ENCODE measurements around the gene SPRY4. TPM values are rescaled to one million over a fixed set of nuclear protein-coding genes. Genes with fewer than 3 reads are reported as not detected.

SPRY4 gene
- total and polyA plus RNA-seq, 12 donors, result 5.0 to 13.7 (median 9.5) TPM

GRCh38 chr5:142305211-142305610 is 19.6 kb downstream of the SPRY4 start:
- H3K9me3 ChIP-seq, result no peaks in the 10 kb centered on the region
- no peaks in the 10 kb centered on the region for H3K27me3 ChIP-seq
- peaks cover 0 to 18% (median 11%) of the 10 kb centered on the region in 9 donors for H3K4me1 ChIP-seq
- ATAC-seq (no peak), DNase-seq (no peak)
- intact Hi-C loops (cut with DNase I), result loop anchor here in 2 of 10 donors (10.0 kb wide), 2 partner anchors 150 to 310 kb away; no protein-coding TSS in a partner anchor
- TF ChIP-seq CTCF (IDR thresholded peaks at IDR 0.05), result no peak
- no peak overlapping the region for H3K4me3 ChIP-seq
- WGBS, 2 donors, result 96 to 99% methylated on average over 3 of the region's 3 CpGs
- peaks cover 0 to 28% (median 0%) of the 10 kb centered on the region in 9 donors for H3K36me3 ChIP-seq
- no peak overlapping the region for H3K27ac ChIP-seq

- DNase-seq, result peak; percentile 35 to 37
- Histone ChIP-seq H3K36me3 (peaks cover 0 to 18% (median 0%) of the 10 kb centered on the region in 9 donors), H3K27ac (no peak overlapping the region), H3K4me1 (peaks cover 0 to 14% (median 10%) of the 10 kb centered on the region in 9 donors), H3K9me3 (no peaks in the 10 kb centered on the region), H3K27me3 (no peaks in the 10 kb centered on the region), H3K4me3 (no peak overlapping the region)
- no peak for TF ChIP-seq CTCF (IDR thresholded peaks at IDR 0.05)
- peak; percentile 36 to 78 (median 68) for ATAC-seq
- intact Hi-C loops (cut with DNase I), result loop anchor here in 2 of 10 donors (10.0 kb wide), 2 partner anchors 149 to 309 kb away; no protein-coding TSS in a partner anchor
- WGBS, 2 donors, result 45 to 69% methylated on average over 14 of the region's 14 CpGs
Observed at GRCh38 chr5:142304013-142304701, 20.7 kb downstream of the SPRY4 start.

- H3K9me3 ChIP-seq, result no peaks in the 10 kb centered on the region
- no peak for TF ChIP-seq CTCF (IDR thresholded peaks at IDR 0.05)
- peaks cover 0 to 18% (median 10%) of the 10 kb centered on the region in 9 donors for H3K4me1 ChIP-seq
- no peak for DNase-seq
- 62 to 80% methylated on average over 7 of the region's 7 CpGs for WGBS, 2 donors
- H3K4me3 ChIP-seq, result no peak overlapping the region
- no peak overlapping the region for H3K27ac ChIP-seq
- H3K36me3 ChIP-seq, result peaks cover 0 to 14% (median 0%) of the 10 kb centered on the region in 9 donors
- no peaks in the 10 kb centered on the region for H3K27me3 ChIP-seq
- no peak for ATAC-seq
- intact Hi-C loops (cut with DNase I), result loop anchor here in 2 of 10 donors (10.0 kb wide), 2 partner anchors 149 to 309 kb away; no protein-coding TSS in a partner anchor
Observed at GRCh38 chr5:142303565-142303964, 21.3 kb downstream of the SPRY4 start.

GRCh38 chr5:142301540-142301939 is 23.3 kb downstream of the SPRY4 start:
- peaks cover 0 to 38% (median 23%) of the 10 kb centered on the region in 9 donors for H3K4me1 ChIP-seq
- DNase-seq (no peak), ATAC-seq (no peak)
- no peak overlapping the region for H3K4me3 ChIP-seq
- intact Hi-C loops (cut with DNase I), result loop anchor here in 2 of 10 donors (10.0 kb wide), 2 partner anchors 147 to 307 kb away; no protein-coding TSS in a partner anchor
- H3K27me3 ChIP-seq, result no peaks in the 10 kb centered on the region
- no peaks in the 10 kb centered on the region for H3K9me3 ChIP-seq
- no peak overlapping the region for H3K27ac ChIP-seq
- WGBS, 2 donors, result 67 to 83% methylated on average over 4 of the region's 4 CpGs
- TF ChIP-seq CTCF (IDR thresholded peaks at IDR 0.05), result no peak
- H3K36me3 ChIP-seq, result no peaks in the 10 kb centered on the region

Data from heart right ventricle (tissue), 16 donors.